Measurements from ENCODE around the gene SBK2.

Gene SBK2

GRCh38 chr19:55546011-55546410, 9.1 kb upstream of the SBK2 start:
- no peak overlapping the region for H3K4me3 Mint-ChIP-seq
- peaks cover 28% of the 10 kb centered on the region for H3K27me3 Mint-ChIP-seq
- DNase-seq: no peak
- peaks cover 1% of the 10 kb centered on the region for H3K4me1 Mint-ChIP-seq (ENCODE audit: low read depth)
- H3K36me3 Mint-ChIP-seq (ENCODE audit: low read depth): no peaks in the 10 kb centered on the region
- no peaks in the 10 kb centered on the region for H3K9me3 Mint-ChIP-seq
- H3K27ac Mint-ChIP-seq: no peak overlapping the region

DNA sequence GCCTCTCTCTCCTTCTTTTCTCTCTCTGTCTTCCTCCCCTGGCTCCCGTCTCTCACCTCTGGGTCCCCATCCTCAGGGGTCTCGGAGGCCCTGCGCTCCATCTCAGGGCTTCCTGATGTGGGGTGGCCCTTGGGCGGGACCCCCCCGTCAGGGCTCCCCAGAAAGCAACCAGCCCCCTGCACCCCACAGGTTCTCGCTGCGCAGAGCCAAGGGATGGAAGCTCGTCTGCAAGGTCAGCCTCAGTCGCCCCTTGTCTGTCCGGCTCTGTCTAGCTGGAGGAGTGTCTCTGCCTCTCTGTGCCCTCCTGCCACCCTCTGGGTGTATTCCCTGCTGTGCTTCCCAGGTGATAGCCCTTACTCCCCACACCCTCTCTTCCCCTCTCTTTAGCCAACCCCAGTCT, 8.5 kb upstream of the SBK2 start, which contains the start of gene SBK3:
Gene SBK3, minus strand, starts transcription at position 101 of the 400 bp plus-strand sequence. Its CDS starts 0 bp downstream, at position 101.
- H3K27ac Mint-ChIP-seq: no peak within 1 kb of the TSS
- peaks cover 28% of the 10 kb centered on the region for H3K27me3 Mint-ChIP-seq
- H3K4me3 Mint-ChIP-seq: no peak within 1 kb of the TSS

GRCh38 chr19:55544776-55545439, 8.0 kb upstream of the SBK2 start:
- Mint-ChIP-seq H3K4me1 (ENCODE audit: low read depth) (peaks cover 1% of the 10 kb centered on the region), H3K9me3 (no peaks in the 10 kb centered on the region), H3K36me3 (ENCODE audit: low read depth) (no peaks in the 10 kb centered on the region), H3K4me3 (no peak overlapping the region), H3K27me3 (peaks cover 28% of the 10 kb centered on the region), H3K27ac (no peak overlapping the region)
- no peak for DNase-seq

More for the DNA sequence above, 8.5 kb upstream of the SBK2 start, which contains the start of gene SBK3:
- H3K9me3 Mint-ChIP-seq: no peaks in the 10 kb centered on the region
- DNase-seq: no peak
- no peaks in the 10 kb centered on the region for H3K36me3 Mint-ChIP-seq (ENCODE audit: low read depth)
- peaks cover 1% of the 10 kb centered on the region for H3K4me1 Mint-ChIP-seq (ENCODE audit: low read depth)

DNA sequence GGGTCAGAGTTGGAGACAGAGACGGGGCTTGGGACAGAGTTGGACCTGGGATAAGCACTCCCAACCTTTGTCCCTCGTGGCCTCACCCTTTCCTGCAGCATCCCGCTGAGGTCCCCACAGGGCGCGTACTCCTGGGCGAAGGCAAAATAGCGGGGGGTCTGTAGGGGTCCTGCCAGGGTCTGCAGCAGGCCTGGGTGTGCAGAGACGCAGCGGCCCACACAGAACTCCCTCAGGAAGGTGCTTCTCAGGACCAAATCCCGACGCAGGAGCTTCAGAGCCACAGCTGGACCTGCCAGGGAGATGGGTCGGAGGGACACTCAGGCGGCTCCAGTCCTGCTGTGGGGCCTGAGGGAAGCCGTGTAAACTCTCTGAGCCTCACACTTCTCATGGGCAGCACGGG, 7.1 kb upstream of the SBK2 start:
- no peaks in the 10 kb centered on the region for H3K9me3 Mint-ChIP-seq
- DNase-seq: no peak
- peaks cover 1% of the 10 kb centered on the region for H3K4me1 Mint-ChIP-seq (ENCODE audit: low read depth)
- no peak overlapping the region for H3K4me3 Mint-ChIP-seq
- H3K36me3 Mint-ChIP-seq (ENCODE audit: low read depth): no peaks in the 10 kb centered on the region
- H3K27me3 Mint-ChIP-seq: peaks cover 28% of the 10 kb centered on the region
- no peak overlapping the region for H3K27ac Mint-ChIP-seq

DNA sequence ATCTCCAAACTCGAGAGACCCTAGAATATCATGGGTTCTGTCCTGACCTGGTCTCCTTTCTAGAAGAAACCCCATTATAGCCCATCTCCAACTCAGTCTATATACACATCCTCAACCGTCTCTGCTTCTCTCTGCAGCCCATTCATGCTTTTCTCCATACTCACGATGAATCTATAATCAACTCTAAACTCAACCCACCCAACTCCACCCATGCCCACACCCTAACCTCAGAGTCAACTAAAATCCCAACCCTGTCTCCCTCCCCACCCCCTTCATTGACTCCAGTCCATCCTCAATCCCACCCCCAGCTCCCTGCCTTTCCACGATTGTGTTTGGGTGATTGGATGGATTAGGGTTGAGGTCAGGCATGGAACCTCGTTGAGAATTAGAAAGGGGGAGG, 6.6 kb upstream of the SBK2 start:
- Mint-ChIP-seq H3K27me3 (peaks cover 28% of the 10 kb centered on the region), H3K4me1 (ENCODE audit: low read depth) (peaks cover 1% of the 10 kb centered on the region), H3K27ac (no peak overlapping the region), H3K36me3 (ENCODE audit: low read depth) (no peaks in the 10 kb centered on the region), H3K9me3 (no peaks in the 10 kb centered on the region), H3K4me3 (no peak overlapping the region)
- no peak for DNase-seq

- Mint-ChIP-seq H3K27me3 (peaks cover 20% of the 10 kb centered on the region), H3K4me1 (ENCODE audit: low read depth) (peaks cover under 1% of the 10 kb centered on the region), H3K36me3 (ENCODE audit: low read depth) (no peaks in the 10 kb centered on the region), H3K9me3 (no peaks in the 10 kb centered on the region), H3K4me3 (no peak overlapping the region), H3K27ac (no peak overlapping the region)
- no peak for DNase-seq
Observed at GRCh38 chr19:55542292-55542855, 5.4 kb upstream of the SBK2 start.

- no peaks in the 10 kb centered on the region for H3K9me3 Mint-ChIP-seq
- no peaks in the 10 kb centered on the region for H3K36me3 Mint-ChIP-seq (ENCODE audit: low read depth)
- no peaks in the 10 kb centered on the region for H3K4me1 Mint-ChIP-seq (ENCODE audit: low read depth)
- H3K27ac Mint-ChIP-seq: no peak overlapping the region
- peaks cover 13% of the 10 kb centered on the region for H3K27me3 Mint-ChIP-seq
- DNase-seq: no peak
- no peak overlapping the region for H3K4me3 Mint-ChIP-seq
Observed at GRCh38 chr19:55541091-55541490, 4.2 kb upstream of the SBK2 start.

- H3K27ac Mint-ChIP-seq: no peak overlapping the region
- DNase-seq: no peak
- H3K36me3 Mint-ChIP-seq (ENCODE audit: low read depth): no peaks in the 10 kb centered on the region
- H3K4me3 Mint-ChIP-seq: no peak overlapping the region
- no peaks in the 10 kb centered on the region for H3K4me1 Mint-ChIP-seq (ENCODE audit: low read depth)
- peaks cover 9% of the 10 kb centered on the region for H3K27me3 Mint-ChIP-seq
- no peaks in the 10 kb centered on the region for H3K9me3 Mint-ChIP-seq
Observed at GRCh38 chr19:55540619-55541018, 3.7 kb upstream of the SBK2 start.

DNA sequence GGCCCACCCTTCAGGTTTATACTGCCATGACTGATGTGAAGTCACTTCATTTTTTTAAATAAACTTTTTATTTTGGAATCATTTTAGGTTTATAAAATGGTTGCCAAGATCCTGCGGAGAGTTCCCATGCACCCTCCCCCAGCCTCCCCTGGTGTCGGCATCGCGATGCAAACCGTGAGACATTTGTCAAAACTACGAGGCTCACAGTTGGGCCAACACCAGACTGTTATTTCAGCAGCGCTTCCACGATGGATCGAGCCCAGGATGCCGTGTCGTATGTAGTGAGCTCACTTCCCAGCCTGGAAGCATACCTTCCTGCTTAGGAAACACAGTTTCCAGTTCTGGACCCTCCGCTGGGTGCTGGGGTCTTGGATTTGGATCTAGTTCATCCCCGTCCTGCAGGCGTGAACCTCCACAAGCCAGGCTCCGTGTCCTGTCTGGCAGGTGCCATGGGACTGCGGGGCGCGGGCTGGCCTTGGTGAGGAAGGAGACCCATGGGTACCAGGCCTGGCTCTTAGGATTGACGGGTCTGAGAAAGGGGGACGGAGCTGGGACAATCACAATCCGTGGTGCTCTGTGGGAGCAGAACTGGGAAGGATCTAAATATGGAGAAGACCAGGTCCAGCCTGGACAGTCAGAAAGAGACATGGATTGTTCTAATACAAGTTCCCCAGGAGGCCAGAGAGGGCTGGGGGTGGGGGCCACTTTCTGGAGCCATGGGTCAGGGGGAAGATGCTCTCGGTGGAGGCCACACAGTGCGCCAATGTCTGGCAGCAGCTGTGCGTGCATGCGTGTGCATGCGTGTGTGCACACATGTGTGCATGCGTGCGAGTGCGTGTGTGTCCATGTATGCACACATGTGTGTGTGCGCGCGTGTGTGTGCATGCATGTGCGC, 2.4 kb upstream of the SBK2 start:
- H3K36me3 Mint-ChIP-seq (ENCODE audit: low read depth): no peaks in the 10 kb centered on the region
- no peaks in the 10 kb centered on the region for H3K9me3 Mint-ChIP-seq
- DNase-seq: no peak
- H3K27me3 Mint-ChIP-seq: peaks cover 3% of the 10 kb centered on the region
- H3K4me1 Mint-ChIP-seq (ENCODE audit: low read depth): no peaks in the 10 kb centered on the region
- no peak overlapping the region for H3K27ac Mint-ChIP-seq
- H3K4me3 Mint-ChIP-seq: no peak overlapping the region

DNA sequence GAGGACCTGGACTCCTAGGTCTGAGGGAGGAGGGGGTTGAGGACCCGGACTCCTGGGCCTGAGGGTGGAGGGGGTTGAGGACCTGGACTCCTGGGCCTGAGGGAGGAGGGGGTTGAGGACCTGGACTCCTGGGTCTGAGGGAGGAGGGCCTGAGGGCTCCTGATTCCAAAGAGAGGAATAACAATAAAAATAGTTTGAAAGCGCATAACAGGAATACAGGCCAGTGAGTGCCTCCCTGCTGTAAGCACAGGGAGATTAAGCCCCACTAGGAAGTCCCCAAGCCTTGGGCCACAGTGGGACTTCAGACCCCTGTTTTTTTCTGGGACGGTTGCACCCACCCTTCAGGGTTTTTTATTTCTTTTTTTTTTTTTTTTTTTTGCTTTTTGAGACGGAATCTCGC, 1.2 kb upstream of the SBK2 start:
- no peak for DNase-seq
- H3K27me3 Mint-ChIP-seq: no peaks in the 10 kb centered on the region
- H3K27ac Mint-ChIP-seq: no peak overlapping the region
- no peaks in the 10 kb centered on the region for H3K4me1 Mint-ChIP-seq (ENCODE audit: low read depth)
- H3K36me3 Mint-ChIP-seq (ENCODE audit: low read depth): no peaks in the 10 kb centered on the region
- no peak overlapping the region for H3K4me3 Mint-ChIP-seq
- H3K9me3 Mint-ChIP-seq: no peaks in the 10 kb centered on the region

DNA sequence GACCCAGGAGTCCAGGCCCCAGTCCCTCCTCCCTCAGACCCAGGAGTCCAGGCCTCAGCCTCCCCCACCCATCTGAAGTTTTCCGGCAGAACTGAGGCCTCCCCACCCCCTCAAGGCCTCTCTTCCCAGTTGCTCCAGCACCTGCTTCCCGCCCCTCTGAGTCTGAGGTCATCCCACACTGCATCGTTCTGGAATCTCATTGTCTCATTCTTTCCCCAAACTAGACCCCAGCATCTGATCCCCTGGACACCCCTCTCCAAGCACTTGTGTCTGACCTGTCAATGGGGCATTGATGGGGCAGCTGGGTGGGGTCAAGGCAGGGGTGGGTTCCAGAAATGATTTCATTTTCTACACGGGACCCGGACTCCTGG, 793 bp upstream of the SBK2 start:
- Mint-ChIP-seq H3K4me3 (no peak overlapping the region), H3K27me3 (no peaks in the 10 kb centered on the region), H3K36me3 (ENCODE audit: low read depth) (no peaks in the 10 kb centered on the region), H3K27ac (no peak overlapping the region), H3K4me1 (ENCODE audit: low read depth) (no peaks in the 10 kb centered on the region), H3K9me3 (no peaks in the 10 kb centered on the region)
- DNase-seq: no peak

GRCh38 chr19:55536366-55536765, 567 bp downstream of the SBK2 start:
- no peak overlapping the region for H3K27ac Mint-ChIP-seq
- no peak overlapping the region for H3K4me3 Mint-ChIP-seq
- DNase-seq: no peak
- H3K27me3 Mint-ChIP-seq: no peaks in the 10 kb centered on the region
- no peaks in the 10 kb centered on the region for H3K36me3 Mint-ChIP-seq (ENCODE audit: low read depth)
- no peaks in the 10 kb centered on the region for H3K9me3 Mint-ChIP-seq
- H3K4me1 Mint-ChIP-seq (ENCODE audit: low read depth): no peaks in the 10 kb centered on the region

DNA sequence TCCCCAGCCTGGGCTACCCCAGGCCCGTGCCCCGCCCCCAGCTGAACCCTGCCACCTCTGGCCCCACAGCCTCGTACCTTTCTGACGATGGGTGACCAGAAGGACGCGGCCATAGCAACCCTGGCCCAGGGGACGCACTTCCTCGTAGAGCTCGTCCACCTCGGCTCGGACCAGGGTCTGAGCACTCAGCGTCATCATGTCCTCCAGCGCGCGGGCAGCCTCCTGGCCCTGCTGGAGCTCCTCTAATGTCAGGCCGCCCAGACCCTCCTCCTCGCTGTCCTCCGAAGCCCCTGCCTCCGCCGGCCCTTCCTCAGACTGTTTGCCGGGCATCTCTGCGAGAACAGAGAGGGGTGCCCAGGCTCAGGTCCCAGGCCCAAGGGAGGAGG, 975 bp downstream of the SBK2 start:
- DNase-seq: no peak
- Mint-ChIP-seq H3K4me1 (ENCODE audit: low read depth) (no peaks in the 10 kb centered on the region), H3K4me3 (no peak overlapping the region), H3K27me3 (no peaks in the 10 kb centered on the region), H3K36me3 (ENCODE audit: low read depth) (no peaks in the 10 kb centered on the region), H3K27ac (no peak overlapping the region), H3K9me3 (no peaks in the 10 kb centered on the region)

DNA sequence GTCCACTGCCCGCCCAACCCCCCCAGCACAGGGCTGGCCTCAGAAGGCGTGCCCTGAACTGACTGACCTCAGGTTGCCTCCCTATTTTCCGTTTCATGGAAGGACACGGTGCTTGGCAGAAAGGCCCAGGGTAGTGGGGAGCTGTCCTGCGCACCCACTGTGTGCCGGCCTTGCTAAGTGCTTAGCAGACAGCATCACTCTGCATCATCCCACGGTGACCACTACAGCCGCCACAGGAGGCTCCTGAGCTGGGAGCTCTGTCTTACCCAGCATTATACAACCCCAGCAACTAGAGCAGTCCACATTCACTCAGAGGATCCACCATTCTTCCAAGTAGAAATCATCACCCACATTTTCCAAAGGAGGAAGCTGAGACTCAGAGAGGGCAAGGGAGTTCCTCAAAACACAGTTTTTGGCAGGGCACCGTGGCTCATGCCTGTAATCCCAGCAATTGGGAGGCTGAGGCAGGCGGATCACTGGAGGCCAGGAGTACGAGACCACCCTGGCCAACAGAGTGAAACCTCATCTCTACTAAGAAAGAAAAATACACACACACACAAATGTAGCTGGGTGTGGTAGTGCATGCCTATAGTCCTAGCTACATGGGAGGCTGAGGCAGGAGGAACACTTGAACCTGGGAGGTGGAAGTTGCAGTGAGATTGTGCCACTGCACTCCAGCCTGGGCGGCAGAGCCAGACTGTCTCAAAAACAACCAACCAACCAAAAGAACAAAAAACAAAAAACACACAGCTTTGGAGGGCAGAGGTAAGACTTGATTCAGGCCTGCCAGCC, 1.6 kb downstream of the SBK2 start:
- no peaks in the 10 kb centered on the region for H3K9me3 Mint-ChIP-seq
- no peaks in the 10 kb centered on the region for H3K27me3 Mint-ChIP-seq
- no peaks in the 10 kb centered on the region for H3K36me3 Mint-ChIP-seq (ENCODE audit: low read depth)
- no peaks in the 10 kb centered on the region for H3K4me1 Mint-ChIP-seq (ENCODE audit: low read depth)
- H3K27ac Mint-ChIP-seq: no peak overlapping the region
- no peak for DNase-seq
- H3K4me3 Mint-ChIP-seq: no peak overlapping the region

Data from activated T-cell treated with anti-CD3 and anti-CD28 coated beads, Interleukin-2, amount 50 U/mL, for 24 hours (primary cell).